Naive B cell (primary cell): ENCODE results near the gene SSH2. TPM values are rescaled to one million over a fixed set of nuclear protein-coding genes. Genes with fewer than 3 reads are reported as not detected.

Experiments used
- ATAC-seq, 2 donors: fragments of 150-1000 bp; cut with Tn5 transposase; 2 replicates each; pipeline ENCODE4 v1.10.0; 2021; ENCODE audit warnings: low read depth in 2 of 2, mild to moderate bottlenecking in 2 of 2, moderate library complexity in 2 of 2
- DNase-seq: peaks from one replicate; pipeline ENCODE4 v3.0.0; 2022
- H3K27ac Mint-ChIP-seq, 6 donors: one replicate each; pipeline ENCODE4 v1.8.0; 2020 to 2022; ENCODE audit warnings: mild to moderate bottlenecking in 6 of 6, mixed read lengths in 6 of 6, moderate library complexity in 5 of 6, inconsistent platforms in 2 of 6
- H3K27me3 Mint-ChIP-seq, 3 donors: one replicate each; pipeline ENCODE4 v1.8.0; 2021 to 2022; ENCODE audit warnings: mixed read lengths in 3 of 3, mild to moderate bottlenecking in 1 of 3
- H3K36me3 Mint-ChIP-seq, 2 donors: one replicate each; pipeline ENCODE4 v1.8.0; 2020 to 2022; ENCODE audit warnings: mixed read lengths in 2 of 2, inconsistent platforms in 1 of 2, mild to moderate bottlenecking in 1 of 2
- H3K4me1 Mint-ChIP-seq, 3 donors: one replicate each; pipeline ENCODE4 v1.8.0; 2020 to 2022; ENCODE audit warnings: mixed read lengths in 3 of 3, inconsistent platforms in 1 of 3, mild to moderate bottlenecking in 1 of 3, moderate library complexity in 1 of 3
- H3K4me3 Mint-ChIP-seq, 8 donors: one replicate each; pipeline ENCODE4 v1.8.0; 2020 to 2022; ENCODE audit warnings: mild to moderate bottlenecking in 8 of 8, mixed read lengths in 8 of 8, moderate library complexity in 8 of 8, inconsistent platforms in 2 of 8
- H3K9me3 Mint-ChIP-seq, 7 donors: one replicate each; pipeline ENCODE4 v1.8.0; 2020 to 2022; ENCODE audit warnings: mixed read lengths in 7 of 7, mild to moderate bottlenecking in 5 of 7, inconsistent platforms in 2 of 7, moderate library complexity in 1 of 7
- polyA plus RNA-seq, 6 donors: library from polyadenylated mRNA; unstranded; fragments of 300-500 nt; fragmentation: Illumina TruSeq; gene quantifications; one replicate each; pipeline ENCODE4 v1.2.3, GENCODE V29; 2021; ENCODE audit warnings: low read depth in 6 of 6

SSH2 gene
- polyA plus RNA-seq, 6 donors from 2014 or later, result 46.3 to 96.7 (median 65.5) TPM

DNA sequence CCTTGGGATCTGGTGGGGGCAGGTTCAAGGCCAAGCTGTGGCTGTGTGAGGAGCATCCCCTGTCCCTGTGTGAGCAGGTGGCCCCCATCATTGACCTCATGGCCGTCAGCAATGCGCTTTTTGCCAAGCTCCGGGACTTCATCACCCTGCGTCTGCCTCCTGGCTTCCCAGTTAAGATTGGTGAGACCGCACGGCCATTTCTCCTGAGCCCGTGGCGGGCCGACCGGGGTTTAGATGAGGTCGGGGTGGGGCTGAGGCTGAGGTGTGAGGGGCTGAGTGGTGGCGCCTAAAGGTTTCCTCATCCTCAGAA lies 318.0 kb downstream of the SSH2 start:
- peak overlapping the region in 1 of 8 donors; percentile 59 for H3K4me3 Mint-ChIP-seq
- no peak overlapping the region for H3K27ac Mint-ChIP-seq
- no peaks in the 10 kb centered on the region for H3K36me3 Mint-ChIP-seq
- ATAC-seq (no peak), DNase-seq (no peak)
- H3K4me1 Mint-ChIP-seq, result peaks cover 19 to 36% (median 33%) of the 10 kb centered on the region in 3 donors
- no peaks in the 10 kb centered on the region for H3K9me3 Mint-ChIP-seq
- H3K27me3 Mint-ChIP-seq, result peaks cover 7 to 26% (median 13%) of the 10 kb centered on the region in 3 donors

DNA sequence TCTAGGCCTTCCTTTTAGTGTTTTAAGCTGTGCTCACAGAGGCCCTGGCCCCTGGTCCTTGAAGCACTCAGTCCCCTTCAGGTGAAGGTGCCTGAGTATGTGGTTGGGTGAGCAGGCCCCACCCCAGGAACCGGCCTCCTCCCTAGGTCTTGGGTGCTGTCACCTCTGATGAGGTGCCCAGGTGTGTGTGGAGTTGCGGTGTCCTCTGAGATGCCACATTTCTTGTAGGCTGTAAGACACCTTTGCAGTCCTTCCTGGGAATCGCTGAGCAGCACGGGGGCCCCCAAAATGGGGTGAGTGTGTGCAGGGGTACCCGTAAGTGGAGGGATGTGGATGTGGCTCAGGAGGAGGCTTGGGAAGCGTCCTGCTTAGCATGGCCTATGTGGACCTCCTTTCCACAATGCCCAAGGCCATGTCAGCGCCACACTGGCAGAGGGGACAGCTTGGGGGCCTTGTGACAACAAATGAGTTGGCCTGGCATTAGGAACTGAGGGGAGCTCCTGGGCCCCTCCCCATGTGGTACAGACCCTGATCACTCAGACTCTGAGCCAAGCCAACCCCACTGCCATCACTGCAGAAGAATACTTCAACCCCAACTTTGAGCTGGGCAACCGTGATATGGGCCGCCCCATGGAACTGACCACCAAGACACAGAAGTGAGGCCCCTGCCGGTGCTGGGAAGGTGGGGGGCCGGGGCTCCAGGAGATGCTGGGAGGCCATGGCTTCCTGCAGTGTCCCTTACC lies 318.5 kb downstream of the SSH2 start:
- no peaks in the 10 kb centered on the region for H3K36me3 Mint-ChIP-seq
- H3K9me3 Mint-ChIP-seq, result no peaks in the 10 kb centered on the region
- peaks cover 2 to 22% (median 9%) of the 10 kb centered on the region in 3 donors for H3K27me3 Mint-ChIP-seq
- ATAC-seq (no peak), DNase-seq (no peak)
- peak overlapping the region in 2 of 8 donors; percentile 13 to 59 for H3K4me3 Mint-ChIP-seq
- no peak overlapping the region for H3K27ac Mint-ChIP-seq
- H3K4me1 Mint-ChIP-seq, result peaks cover 15 to 31% (median 28%) of the 10 kb centered on the region in 3 donors

DNA sequence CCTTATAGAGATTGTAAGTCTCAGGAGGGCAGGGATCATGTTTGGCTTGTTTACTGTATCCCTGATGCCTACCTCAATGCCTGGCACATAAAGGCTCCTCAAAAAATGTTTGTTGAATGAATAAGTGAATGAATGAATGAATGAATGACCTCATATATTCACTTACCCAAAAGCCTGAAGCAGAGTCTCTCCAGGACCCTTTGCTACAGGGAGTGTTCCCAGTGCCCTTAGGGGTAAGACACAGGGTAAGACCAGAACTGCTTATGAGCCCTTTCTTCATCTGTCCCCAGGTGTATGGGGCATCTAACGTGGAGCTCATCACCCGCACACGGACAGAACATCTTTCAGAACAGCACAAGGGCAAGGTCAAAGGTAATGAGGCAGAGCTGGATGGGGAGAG lies 319.6 kb downstream of the SSH2 start:
- H3K27ac Mint-ChIP-seq, result no peak overlapping the region
- ATAC-seq (no peak), DNase-seq (no peak)
- peak overlapping the region in 1 of 8 donors; percentile 5 for H3K4me3 Mint-ChIP-seq
- H3K36me3 Mint-ChIP-seq, result no peaks in the 10 kb centered on the region
- H3K27me3 Mint-ChIP-seq, result peaks cover 0 to 15% (median 4%) of the 10 kb centered on the region in 3 donors
- peaks cover 8 to 19% (median 18%) of the 10 kb centered on the region in 3 donors for H3K4me1 Mint-ChIP-seq
- H3K9me3 Mint-ChIP-seq, result no peaks in the 10 kb centered on the region

GRCh38 chr17:29608986-29609385 lies 321.0 kb downstream of the SSH2 start:
- DNase-seq, result no peak
- Mint-ChIP-seq H3K27me3 (peaks cover 0 to 2% (median 0%) of the 10 kb centered on the region in 3 donors), H3K36me3 (no peaks in the 10 kb centered on the region), H3K4me3 (no peak overlapping the region), H3K4me1 (peaks cover 0 to 5% (median 4%) of the 10 kb centered on the region in 3 donors), H3K27ac (no peak overlapping the region), H3K9me3 (no peaks in the 10 kb centered on the region)
- ATAC-seq, result no peak

- peak overlapping the region in 2 of 6 donors; percentile 67 to 80 for H3K27ac Mint-ChIP-seq
- H3K36me3 Mint-ChIP-seq, result no peaks in the 10 kb centered on the region
- no peak for ATAC-seq
- no peak for DNase-seq
- H3K27me3 Mint-ChIP-seq, result no peaks in the 10 kb centered on the region
- no peaks in the 10 kb centered on the region for H3K4me1 Mint-ChIP-seq
- H3K9me3 Mint-ChIP-seq, result no peaks in the 10 kb centered on the region
- H3K4me3 Mint-ChIP-seq, result no peak overlapping the region
Observed at GRCh38 chr17:29607557-29608195, 322.4 kb downstream of the SSH2 start.

GRCh38 chr17:29603109-29603674 lies 326.8 kb downstream of the SSH2 start:
- Mint-ChIP-seq H3K4me1 (no peaks in the 10 kb centered on the region), H3K27me3 (no peaks in the 10 kb centered on the region), H3K27ac (no peak overlapping the region), H3K9me3 (no peaks in the 10 kb centered on the region), H3K36me3 (no peaks in the 10 kb centered on the region), H3K4me3 (no peak overlapping the region)
- no peak for ATAC-seq
- DNase-seq, result no peak

DNA sequence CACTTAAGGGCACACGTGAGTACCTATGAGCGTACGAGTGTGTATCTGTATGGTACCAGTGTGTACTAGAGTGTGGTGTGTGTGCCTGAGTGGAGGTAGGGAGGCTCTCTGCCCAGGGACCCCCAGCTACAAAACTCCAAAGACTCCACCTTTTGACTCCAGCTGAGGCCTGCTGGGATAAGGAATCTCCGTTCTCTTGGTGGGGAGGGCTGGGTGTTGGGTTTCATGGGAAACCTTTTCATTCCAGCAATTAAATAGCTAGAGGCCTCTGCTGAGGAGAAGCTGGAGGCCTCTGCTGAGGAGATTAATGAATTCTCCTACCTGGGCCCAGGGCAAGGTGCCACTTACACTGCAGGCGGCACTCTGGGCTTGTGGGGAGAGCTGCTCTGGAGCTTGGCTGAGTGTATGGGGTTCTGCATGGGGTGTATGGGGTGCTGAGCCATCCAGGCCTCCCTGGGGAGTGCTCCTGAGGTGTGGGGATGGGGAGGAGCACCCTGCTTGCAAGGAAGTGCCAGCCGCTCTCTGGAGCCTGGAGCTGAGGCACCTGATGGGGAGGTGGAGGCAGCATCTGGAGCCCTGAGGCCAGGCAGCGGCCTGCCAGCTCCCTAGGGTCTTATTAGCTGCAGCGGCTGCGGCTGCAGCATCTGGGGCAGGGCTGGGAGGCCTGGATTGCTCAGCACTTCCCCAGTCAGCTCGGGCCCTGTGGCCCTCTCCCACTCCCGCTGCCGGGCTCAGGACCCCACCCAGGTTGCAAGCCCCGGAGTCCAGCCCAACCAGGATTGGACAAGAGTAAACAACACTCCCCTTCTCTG lies 332.5 kb downstream of the SSH2 start:
- Mint-ChIP-seq H3K9me3 (no peaks in the 10 kb centered on the region), H3K27ac (no peak overlapping the region), H3K27me3 (peaks cover 0 to 10% (median 0%) of the 10 kb centered on the region in 3 donors), H3K36me3 (no peaks in the 10 kb centered on the region), H3K4me3 (peak overlapping the region in 1 of 8 donors; percentile 41), H3K4me1 (peaks cover 5 to 16% (median 9%) of the 10 kb centered on the region in 3 donors)
- no peak for DNase-seq
- ATAC-seq, result no peak

- H3K27ac Mint-ChIP-seq, result no peak overlapping the region
- ATAC-seq (no peak), DNase-seq (no peak)
- peaks cover 0 to 10% (median 0%) of the 10 kb centered on the region in 3 donors for H3K27me3 Mint-ChIP-seq
- peaks cover 6 to 22% (median 16%) of the 10 kb centered on the region in 3 donors for H3K4me1 Mint-ChIP-seq
- H3K36me3 Mint-ChIP-seq, result no peaks in the 10 kb centered on the region
- peak overlapping the region in 1 of 8 donors; percentile 41 for H3K4me3 Mint-ChIP-seq
- H3K9me3 Mint-ChIP-seq, result no peaks in the 10 kb centered on the region
Observed at GRCh38 chr17:29596811-29597210, 333.2 kb downstream of the SSH2 start.

DNA sequence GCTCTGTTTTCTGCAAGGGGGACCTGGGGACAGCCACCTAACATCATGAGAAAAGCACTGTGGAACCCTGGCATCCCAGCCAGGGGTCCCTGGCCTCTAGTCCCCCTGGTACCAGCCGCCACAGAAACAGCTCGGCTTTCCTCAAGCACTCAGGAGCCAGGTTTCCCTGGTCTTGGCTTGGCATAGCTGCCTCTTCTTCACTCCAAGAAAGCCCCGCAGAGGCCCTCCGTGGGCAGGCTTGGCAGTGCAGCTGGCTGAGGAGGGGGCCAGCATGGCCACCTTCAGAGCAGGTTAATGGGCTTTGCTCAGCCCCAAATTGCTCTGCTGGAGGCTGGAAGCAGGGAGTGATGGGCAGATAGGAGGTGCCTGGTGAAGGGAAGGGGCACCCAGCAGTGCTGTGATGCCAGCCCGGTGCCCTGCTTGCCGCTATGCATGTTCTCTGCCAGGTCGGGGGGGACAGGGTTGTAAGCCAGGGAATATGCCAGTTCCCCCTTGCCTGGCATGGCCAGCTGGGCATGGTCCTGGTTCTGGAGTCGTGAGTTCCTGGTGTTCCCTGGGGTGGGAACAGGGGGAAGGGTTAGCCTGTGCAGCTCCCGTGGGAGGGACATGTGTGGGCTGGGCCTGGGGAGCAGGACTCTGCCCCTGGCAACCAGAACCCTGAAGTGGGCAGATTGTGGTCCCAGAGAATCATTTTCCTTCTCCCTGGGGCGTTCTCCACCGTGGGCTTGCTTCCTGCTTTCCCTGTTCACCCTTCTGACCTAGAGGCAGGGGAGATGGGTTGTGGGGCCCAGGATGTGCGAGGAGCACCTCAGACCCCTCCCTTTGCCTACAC lies 333.9 kb downstream of the SSH2 start:
- no peaks in the 10 kb centered on the region for H3K9me3 Mint-ChIP-seq
- H3K27ac Mint-ChIP-seq, result no peak overlapping the region
- DNase-seq, result no peak

GRCh38 chr17:29595107-29595942 lies 334.7 kb downstream of the SSH2 start:
- no peaks in the 10 kb centered on the region for H3K9me3 Mint-ChIP-seq
- DNase-seq (no peak), ATAC-seq (no peak)
- peaks cover 0 to 10% (median 0%) of the 10 kb centered on the region in 3 donors for H3K27me3 Mint-ChIP-seq
- no peaks in the 10 kb centered on the region for H3K36me3 Mint-ChIP-seq
- H3K4me3 Mint-ChIP-seq, result peak overlapping the region in 5 of 8 donors; percentile 62 to 90 (median 82)
- H3K27ac Mint-ChIP-seq, result no peak overlapping the region
- peaks cover 17 to 36% (median 29%) of the 10 kb centered on the region in 3 donors for H3K4me1 Mint-ChIP-seq

More for the DNA sequence above, 333.9 kb downstream of the SSH2 start:
- ATAC-seq, result no peak
- Mint-ChIP-seq H3K4me3 (no peak overlapping the region), H3K4me1 (peaks cover 12 to 28% (median 20%) of the 10 kb centered on the region in 3 donors), H3K36me3 (no peaks in the 10 kb centered on the region), H3K27me3 (peaks cover 0 to 10% (median 0%) of the 10 kb centered on the region in 3 donors)

GRCh38 chr17:29594519-29595090 lies 335.4 kb downstream of the SSH2 start:
- H3K36me3 Mint-ChIP-seq, result no peaks in the 10 kb centered on the region
- peak overlapping the region in 7 of 8 donors; percentile 71 to 90 (median 85) for H3K4me3 Mint-ChIP-seq
- no peak overlapping the region for H3K27ac Mint-ChIP-seq
- no peaks in the 10 kb centered on the region for H3K9me3 Mint-ChIP-seq
- DNase-seq (no peak), ATAC-seq (no peak)
- H3K4me1 Mint-ChIP-seq, result peaks cover 24 to 44% (median 34%) of the 10 kb centered on the region in 3 donors
- H3K27me3 Mint-ChIP-seq, result peaks cover 0 to 10% (median 0%) of the 10 kb centered on the region in 3 donors
